SK-N-SH (cell line): ENCODE measurements around the gene SMARCA4. TPM values are rescaled to one million over a fixed set of nuclear protein-coding genes. Genes with fewer than 3 reads are reported as not detected.

ENCODE experiments used
- CTCF ChIA-PET: fragments of 300-600, 350-600 bp; formaldehyde crosslinking; extraction: SDS; loops from one replicate; lab custom pipeline; 2021; lab: Yijun Ruan, JAX
- POLR2A ChIA-PET: fragments of 350-600 bp; sonication (Branson Sonifier 250); formaldehyde crosslinking; extraction: SDS; loops from one replicate; lab custom pipeline; 2020; ENCODE audit warnings: antibody characterized with exemption, inconsistent platforms; lab: Yijun Ruan, JAX
- DNase-seq: peaks from one replicate; pipeline ENCODE4 v3.0.0; 2012
- H2AFZ ChIP-seq: fragments of 200-600 bp; sonication (generic); 2 replicates; pipeline ENCODE4 v1.8.1; 2016; ENCODE audit warnings: antibody characterized with exemption, mild to moderate bottlenecking, low read depth
- H3F3A ChIP-seq: fragments of 200-600 bp; sonication (generic); replicated peaks from 2 replicates; pipeline ENCODE3; 2016; ENCODE audit warnings: antibody characterized with exemption, mild to moderate bottlenecking; ENCODE audit not compliant: insufficient read depth
- H3K27ac ChIP-seq, 2 experiments: fragments of 200-500 bp in 1 of 2; fragments of 200-600 bp in 1 of 2; sonication (Bioruptor generic) in 1 of 2; sonication (generic), shearing (Covaris generic) in 1 of 2; 2 replicates each; pipeline versions ENCODE4 v1.5.1 to v1.6.1; 2014 to 2016; ENCODE audit warnings: low read depth in 2 of 2, inconsistent platforms in 1 of 2, low read length in 1 of 2, mild to moderate bottlenecking in 1 of 2, mixed read lengths in 1 of 2
- H3K27me3 ChIP-seq: fragments of 200-600 bp; sonication (generic), shearing (Covaris generic); 2 replicates; pipeline ENCODE4 v1.6.1; 2016; ENCODE audit warnings: mixed run types; ENCODE audit not compliant: insufficient read depth
- H3K36me3 ChIP-seq, 2 experiments: fragments of 200-500 bp in 1 of 2; fragments of 200-600 bp in 1 of 2; sonication (Bioruptor generic) in 1 of 2; sonication (generic) in 1 of 2; replicated peaks in 1 of 2; 2 replicates each; pipeline versions ENCODE3 to v1.5.1; 2014 to 2016; ENCODE audit warnings: low read length in 1 of 2, mild to moderate bottlenecking in 1 of 2; ENCODE audit not compliant: insufficient read depth in 2 of 2, control insufficient read depth in 1 of 2
- H3K4me1 ChIP-seq, 2 experiments: fragments of 200-500 bp in 1 of 2; fragments of 200-600 bp in 1 of 2; sonication (Bioruptor generic) in 1 of 2; sonication (generic), shearing (Covaris generic) in 1 of 2; 2 replicates each; pipeline versions ENCODE4 v1.5.1 to v1.6.1; 2014 to 2016; ENCODE audit warnings: low read depth in 1 of 2, low read length in 1 of 2, mixed run types in 1 of 2; ENCODE audit not compliant: insufficient read depth in 2 of 2, control insufficient read depth in 1 of 2
- H3K4me2 ChIP-seq: fragments of 200-600 bp; sonication (generic), shearing (Covaris generic); 2 replicates; pipeline ENCODE4 v1.6.1; 2017; ENCODE audit warnings: mixed run types
- H3K4me3 ChIP-seq, 2 experiments: fragments of 200-500 bp in 1 of 2; fragments of 200-600 bp in 1 of 2; sonication (Bioruptor generic) in 1 of 2; sonication (generic), shearing (Covaris generic) in 1 of 2; 2 replicates each; pipeline versions ENCODE4 v1.5.1 to v1.8.1; 2014 to 2016; ENCODE audit warnings: low read depth in 2 of 2, inconsistent platforms in 1 of 2, low read length in 1 of 2, mild to moderate bottlenecking in 1 of 2, mixed read lengths in 1 of 2, moderate library complexity in 1 of 2
- H3K79me2 ChIP-seq: fragments of 200-600 bp; sonication (generic); 2 replicates; pipeline ENCODE4 v1.8.1; 2017; ENCODE audit warnings: mild to moderate bottlenecking; ENCODE audit not compliant: insufficient read depth
- H3K9ac ChIP-seq: fragments of 200-600 bp; sonication (generic); 2 replicates; pipeline ENCODE4 v1.6.1; 2017; ENCODE audit warnings: mixed run types
- H3K9me2 ChIP-seq: fragments of 200-600 bp; sonication (generic); 2 replicates; pipeline ENCODE4 v1.6.1; 2017; ENCODE audit warnings: mixed run types
- H3K9me3 ChIP-seq: fragments of 200-600 bp; sonication (generic); 2 replicates; pipeline ENCODE4 v1.6.1; 2017; ENCODE audit warnings: mixed run types, mild to moderate bottlenecking, moderate library complexity
- H4K20me1 ChIP-seq: fragments of 200-600 bp; sonication (generic); 2 replicates; pipeline ENCODE4 v1.6.1; 2017; ENCODE audit warnings: mild to moderate bottlenecking, mixed run types; ENCODE audit not compliant: insufficient read depth
- ELF1 ChIP-seq: IDR thresholded peaks from 2 replicates; pipeline ENCODE4 v1.4.0; 2012
- FOXJ3 ChIP-seq: sonication (generic); formaldehyde crosslinking; IDR thresholded peaks from 2 replicates; pipeline ENCODE4 v1.5.1; 2020; ENCODE audit warnings: mild to moderate bottlenecking, missing genetic modification reagents
- JUND ChIP-seq: IDR thresholded peaks from 2 replicates; pipeline ENCODE4 v1.4.0; 2012
- NFIC ChIP-seq: IDR thresholded peaks from 2 replicates; pipeline ENCODE4 v1.4.0; 2012; ENCODE audit warnings: borderline replicate concordance
- NRF1 ChIP-seq: IDR thresholded peaks from 2 replicates; pipeline ENCODE4 v1.6.1; 2012; ENCODE audit warnings: low read depth, mild to moderate bottlenecking, low read length
- RAD21 ChIP-seq: IDR thresholded peaks from 2 replicates; pipeline ENCODE4 v1.6.1; 2012; ENCODE audit warnings: mild to moderate bottlenecking, low read length
- RFX5 ChIP-seq: IDR thresholded peaks from 2 replicates; pipeline ENCODE4 v1.6.1; 2012; ENCODE audit warnings: mild to moderate bottlenecking, improper control_type of control experiment, low read length
- USF2 ChIP-seq: fragments of 150-350 bp; IDR thresholded peaks from 2 replicates; pipeline ENCODE4 v1.6.1; 2017; ENCODE audit warnings: antibody characterized with exemption, low read length, low read depth, borderline replicate concordance
- WGBS: methylation state at CpG from one replicate; pipeline ENCODE4 v1.1.6; 2017; ENCODE audit warnings: low lambda C conversion rate; 5-methylcytosine and 5-hydroxymethylcytosine counted together
- polyA plus RNA-seq, 3 experiments: library from polyadenylated mRNA; depleted of rRNA; stranded (reverse); fragments of >200 nt; gene quantifications; 2 replicates each; pipeline ENCODE4 v1.2.3, GENCODE V29; 2012
- small RNA-seq, 7 experiments: library from RNA; depleted of rRNA; stranded (forward); fragments of <200 nt; gene quantifications; one replicate each; pipeline ENCODE3, GENCODE V24; 2012
- TF ChIP-seq, protein P1 (sequence below): IDR thresholded peaks from 2 replicates; pipeline ENCODE4 v1.4.0; 2012; ENCODE audit warnings: low read depth
- TF ChIP-seq, protein P2 (sequence below): IDR thresholded peaks from 2 replicates; pipeline ENCODE4; 2012

The SMARCA4 gene
- polyA plus RNA-seq, 1 of the 3 experiments (the other 2 are of a cell fraction): 90.7 TPM

GRCh38 chr19:11111117-11111770 is 150.4 kb downstream of the SMARCA4 start:
- Histone ChIP-seq H3K27me3 (no peaks in the 10 kb centered on the region), H3K4me2 (no peak overlapping the region), H4K20me1 (no peaks in the 10 kb centered on the region), H3K27ac (no peak overlapping the region), H3K9ac (no peak overlapping the region), H3K79me2 (no peaks in the 10 kb centered on the region), H3K36me3 (peaks cover 27 to 30% of the 10 kb centered on the region in 2 experiments), H3F3A (no peaks in the 10 kb centered on the region), H2AFZ (no peak overlapping the region), H3K4me1 (peaks cover 0 to under 1% of the 10 kb centered on the region in 2 experiments; a peak in 1 of 4 replicates), H3K9me2 (no peaks in the 10 kb centered on the region), H3K4me3 (no peak overlapping the region), H3K9me3 (no peaks in the 10 kb centered on the region)
- ChIA-PET CTCF (interaction anchor here (0.9 to 3.6 kb wide), 3 partner anchors 15 to 19 kb away, joined by 3 to 18 read pairs (median 9); no protein-coding TSS in a partner anchor), POLR2A (no interaction called here)
- 88% methylated on average over 11 of the region's 15 CpGs for WGBS
- TF ChIP-seq RFX5 (no peak), USF2 (no peak), RAD21 (no peak), JUND (no peak), ELF1 (no peak), NFIC (no peak), NRF1 (no peak)
- TF ChIP-seq, protein P1, sequence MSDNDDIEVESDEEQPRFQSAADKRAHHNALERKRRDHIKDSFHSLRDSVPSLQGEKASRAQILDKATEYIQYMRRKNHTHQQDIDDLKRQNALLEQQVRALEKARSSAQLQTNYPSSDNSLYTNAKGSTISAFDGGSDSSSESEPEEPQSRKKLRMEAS: no peak
- TF ChIP-seq, protein P2, sequence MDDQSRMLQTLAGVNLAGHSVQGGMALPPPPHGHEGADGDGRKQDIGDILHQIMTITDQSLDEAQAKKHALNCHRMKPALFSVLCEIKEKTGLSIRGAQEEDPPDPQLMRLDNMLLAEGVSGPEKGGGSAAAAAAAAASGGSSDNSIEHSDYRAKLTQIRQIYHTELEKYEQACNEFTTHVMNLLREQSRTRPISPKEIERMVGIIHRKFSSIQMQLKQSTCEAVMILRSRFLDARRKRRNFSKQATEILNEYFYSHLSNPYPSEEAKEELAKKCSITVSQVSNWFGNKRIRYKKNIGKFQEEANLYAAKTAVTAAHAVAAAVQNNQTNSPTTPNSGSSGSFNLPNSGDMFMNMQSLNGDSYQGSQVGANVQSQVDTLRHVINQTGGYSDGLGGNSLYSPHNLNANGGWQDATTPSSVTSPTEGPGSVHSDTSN: no peak
- DNase-seq: no peak

GRCh38 chr19:11111771-11112144 is 150.9 kb downstream of the SMARCA4 start:
- Histone ChIP-seq H3K27ac (no peak overlapping the region), H3K27me3 (no peaks in the 10 kb centered on the region), H3K4me2 (no peak overlapping the region)
- TF ChIP-seq NRF1: no peak
- no peak for TF ChIP-seq FOXJ3 (CRISPR knock-in tag)
- TF ChIP-seq, all 33 proteins: peak for 0
- H3K4me3 ChIP-seq: no peak overlapping the region
- peaks cover 26 to 31% of the 10 kb centered on the region in 2 experiments for H3K36me3 ChIP-seq
- no peak overlapping the region for H3K9ac ChIP-seq
- no peaks in the 10 kb centered on the region for H3K9me2 ChIP-seq
- no peaks in the 10 kb centered on the region for H4K20me1 ChIP-seq
- H3K79me2 ChIP-seq: no peaks in the 10 kb centered on the region
- H3F3A ChIP-seq: no peaks in the 10 kb centered on the region
- no peaks in the 10 kb centered on the region; a peak in 1 of 4 replicates for H3K4me1 ChIP-seq
- POLR2A ChIA-PET: no interaction called here
- no peaks in the 10 kb centered on the region for H3K9me3 ChIP-seq
- DNase-seq: no peak
- WGBS: 83% methylated on average over 8 of the region's 8 CpGs
- no peak overlapping the region for H2AFZ ChIP-seq
- CTCF ChIA-PET: interaction anchor here (0.9 to 1.7 kb wide), 2 partner anchors 14 to 19 kb away, joined by 3 to 9 read pairs; no protein-coding TSS in a partner anchor

Small RNA genes within 50 kb of the gene (small RNA-seq; reads per million reads assigned to genes)
- gene RF02271 (0 reads per million in 7 experiments), gene RN7SL192P (0 to 11.5 (median 0.64) reads per million in 7 experiments)

Other genes starting within 250 kb of the SMARCA4 start
- 52.5 and 53.6 TPM in 2 replicates for gene DNM2, start 243.0 kb upstream of the SMARCA4 start, polyA plus RNA-seq (2012; rRNA removed)
- gene TMED1, start 124.8 kb upstream of the SMARCA4 start, polyA plus RNA-seq (2012; rRNA removed): 77.7 and 92.4 TPM in 2 replicates
- gene C19orf38, start 112.6 kb upstream of the SMARCA4 start, polyA plus RNA-seq (2012; rRNA removed): 0.05 and 0.15 TPM in 2 replicates
- gene CARM1, start 89.5 kb upstream of the SMARCA4 start, polyA plus RNA-seq (2012; rRNA removed): 38.2 and 62.2 TPM in 2 replicates
- 61.3 and 62.5 TPM in 2 replicates for gene YIPF2, start 32.4 kb upstream of the SMARCA4 start, polyA plus RNA-seq (2012; rRNA removed)
- 11.7 and 12.5 TPM in 2 replicates for gene TIMM29, start 32.2 kb upstream of the SMARCA4 start, polyA plus RNA-seq (2012; rRNA removed)
- 20.7 and 25.1 TPM in 2 replicates for gene LDLR, start 128.4 kb downstream of the SMARCA4 start, polyA plus RNA-seq (2012; rRNA removed)
- 12.7 and 18.9 TPM in 2 replicates for gene SPC24, start 194.8 kb downstream of the SMARCA4 start, polyA plus RNA-seq (2012; rRNA removed)
- 63.9 and 92.4 TPM in 2 replicates for gene KANK2, start 236.5 kb downstream of the SMARCA4 start, polyA plus RNA-seq (2012; rRNA removed)